ENCODE data around the gene SIM2. TPM values are rescaled to one million over a fixed set of nuclear protein-coding genes. Genes with fewer than 3 reads are reported as not detected.
A peak's percentile ranks its signal among the peaks of the same experiment; 100 is the strongest.

Gene SIM2
- total and polyA plus RNA-seq, 2 of the 13 experiments (the other 11 are each of a cell fraction or from before 2014, with no cell fraction given), result 0.36 to 0.53 TPM

- DNase-seq (ENCODE audit: low spot score), result no peak
- intact Hi-C loops (cut with micrococcal nuclease; ENCODE audit: unreplicated experiment), result no loop called here
- TF ChIP-seq ZNF501 (CRISPR knock-in tag; IDR thresholded peaks at IDR 0.05) (no peak), HMG20B (CRISPR knock-in tag; conservative IDR thresholded peaks at IDR 0.05) (no peak), ZBTB39 (CRISPR knock-in tag; IDR thresholded peaks at IDR 0.05) (no peak), HOXD1 (CRISPR knock-in tag; IDR thresholded peaks at IDR 0.05) (no peak), CREB3 (CRISPR knock-in tag; IDR thresholded peaks at IDR 0.05) (no peak), ZNF281 (CRISPR knock-in tag; IDR thresholded peaks at IDR 0.05; ENCODE audit: borderline replicate concordance) (no peak), ZFYVE20 (CRISPR knock-in tag; IDR thresholded peaks at IDR 0.05; ENCODE audit: borderline replicate concordance, low read depth) (no peak), MXD3 (CRISPR knock-in tag; IDR thresholded peaks at IDR 0.05) (no peak), DBP (CRISPR knock-in tag; IDR thresholded peaks at IDR 0.05; ENCODE audit: not compliant biosample characterization) (no peak), ZNF362 (CRISPR knock-in tag; IDR thresholded peaks at IDR 0.05; ENCODE audit: borderline replicate concordance) (no peak), RELA (CRISPR knock-in tag; IDR thresholded peaks at IDR 0.05) (no peak), HNRNPUL1 (IDR thresholded peaks at IDR 0.05; ENCODE audit: low read depth, low read length) (no peak)
These were observed 3.1 kb downstream of the SIM2 start for GRCh38 chr21:36701756-36702621.

More at GRCh38 chr21:36701756-36702621, 3.1 kb downstream of the SIM2 start:
- no peak overlapping the region for H3K9ac ChIP-seq (ENCODE audit: insufficient read depth, low read depth, low read length)
- no peaks in the 10 kb centered on the region for H4K20me1 ChIP-seq (ENCODE audit: insufficient read depth, low read length)
- H2AFZ ChIP-seq (ENCODE audit: low read length), result no peak overlapping the region
- ChIA-PET CTCF (ENCODE audit: low intra/inter-chr PET ratio, low total read pairs) (no interaction called here), POLR2A (no interaction called here)
- FAIRE-seq (no peak), ATAC-seq (no peak)
- in situ Hi-C loops (cut with HindIII; ENCODE audit: extremely low pct_ligation_motif_present, low pct_unique_long_range_greater_than_20kb), result no loop called here
- peak overlapping the region; percentile 92 for H3K4me2 ChIP-seq (ENCODE audit: low read depth, low read length)
- no peaks in the 10 kb centered on the region for H3K79me2 ChIP-seq (ENCODE audit: insufficient read depth, low read length)
- no peaks in the 10 kb centered on the region for H3K36me3 ChIP-seq (replicated peaks in 1 of 2; ENCODE audit: control insufficient read depth in 1 of 2, insufficient read depth in 2 of 2, low read length in 2 of 2)
- H3K9me3 ChIP-seq (ENCODE audit: low read length), result no peaks in the 10 kb centered on the region
- 64% methylated on average over 22 of the region's 26 CpGs for WGBS (ENCODE audit: low lambda C conversion rate)
- H3K4me1 ChIP-seq (ENCODE audit: insufficient read depth, low read length), result peaks cover 10% of the 10 kb centered on the region
- no peak overlapping the region for H3K27ac ChIP-seq (ENCODE audit: extremely low read length, insufficient read depth, low read length)
- BruUV-seq (replicated peaks), result no TSS peak
- H3K4me3 ChIP-seq (replicated peaks in 1 of 3; ENCODE audit: insufficient read depth in 1 of 3, low read depth in 2 of 3, low read length in 3 of 3), result peak overlapping the region in 2 of 3 experiments; percentile 52 to 61; a peak in 3 of 6 replicates
- H3K27me3 ChIP-seq (ENCODE audit: control insufficient read depth in 1 of 2, insufficient read depth in 2 of 2, low read length in 2 of 2), result peaks cover 7 to 70% of the 10 kb centered on the region in 2 experiments

Data from HepG2 (cell line).